Fibroblast of peridontal ligament (primary cell): Measurements from ENCODE around the gene FSTL4.

Experiments used
- DNase-seq: peaks from one replicate; pipeline ENCODE4 v3.0.0-alpha.2; 2010; ENCODE audit errors: extremely low read depth

The FSTL4 gene

DNA sequence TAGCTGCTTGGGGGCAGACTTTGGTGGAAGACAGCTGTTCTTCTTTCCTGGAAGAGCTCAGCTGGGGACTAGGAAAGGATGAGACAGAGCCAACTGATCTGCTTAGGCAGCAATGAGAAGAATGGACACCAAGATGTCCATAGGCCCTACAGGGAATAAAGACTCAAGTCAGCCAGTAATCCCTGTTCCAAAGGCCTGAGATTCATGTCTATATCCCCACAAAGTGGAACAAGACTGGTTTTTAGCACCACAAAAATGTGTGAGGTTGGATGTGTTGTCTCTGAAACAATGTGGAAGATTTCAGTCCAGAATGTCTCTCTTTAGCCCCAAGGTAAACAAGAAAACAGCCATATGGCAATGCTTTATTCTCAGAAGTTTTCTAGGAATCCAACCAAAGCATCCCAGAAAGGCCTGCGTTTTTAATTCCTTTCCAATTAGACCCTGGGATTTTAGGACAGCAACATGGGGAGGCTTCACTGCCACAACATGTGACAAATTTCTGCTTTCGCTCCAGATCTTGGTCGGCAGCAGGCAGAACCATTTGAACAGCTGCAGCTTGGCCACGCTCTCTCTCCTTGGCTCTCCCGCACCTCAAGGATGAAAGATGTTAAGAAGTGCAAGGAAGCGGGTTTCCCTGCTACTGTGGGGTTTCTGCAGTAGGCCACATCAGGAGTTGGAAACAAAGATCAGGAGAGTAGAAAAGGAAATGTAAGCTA is 245.1 kb downstream of the FSTL4 start:
- no peak for DNase-seq

DNA sequence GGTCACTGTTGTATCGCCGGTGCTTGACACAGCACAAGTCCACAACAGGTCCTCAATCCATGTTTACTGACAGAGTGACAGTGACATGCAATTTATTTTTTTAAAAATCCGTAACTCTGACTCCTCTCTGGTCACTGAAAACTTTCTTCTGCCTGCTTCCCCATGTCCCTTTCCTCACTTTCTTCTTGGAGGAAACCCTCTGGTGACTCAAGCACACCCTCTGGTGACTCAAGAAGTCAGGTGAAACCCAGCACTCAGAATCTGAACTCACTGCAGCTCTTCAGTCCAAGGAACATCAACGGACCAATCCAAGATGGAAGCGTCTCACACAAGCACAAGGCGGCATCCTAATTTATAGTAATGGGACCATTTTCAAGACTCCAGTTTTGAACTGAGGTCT is 245.9 kb downstream of the FSTL4 start:
- no peak for DNase-seq

DNA sequence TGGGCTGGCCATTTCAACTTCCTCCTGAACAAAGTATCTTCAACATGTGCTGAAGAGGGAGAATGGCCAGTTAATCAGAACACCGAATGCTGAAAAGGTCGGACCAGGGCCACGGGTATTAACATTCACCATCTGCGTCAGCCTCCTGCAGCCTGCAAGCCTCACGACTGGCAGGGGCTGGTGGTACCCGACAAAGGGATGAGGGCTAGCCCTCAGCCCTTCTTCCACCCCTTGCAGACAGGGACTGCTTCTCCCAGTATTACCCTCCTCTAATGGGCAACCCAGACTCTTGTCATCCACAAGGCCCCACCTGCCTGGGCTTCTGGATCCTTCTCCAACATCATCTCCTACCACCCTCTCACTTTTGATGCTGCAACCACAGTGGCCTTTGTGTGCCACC is 246.6 kb downstream of the FSTL4 start:
- no peak for DNase-seq

DNA sequence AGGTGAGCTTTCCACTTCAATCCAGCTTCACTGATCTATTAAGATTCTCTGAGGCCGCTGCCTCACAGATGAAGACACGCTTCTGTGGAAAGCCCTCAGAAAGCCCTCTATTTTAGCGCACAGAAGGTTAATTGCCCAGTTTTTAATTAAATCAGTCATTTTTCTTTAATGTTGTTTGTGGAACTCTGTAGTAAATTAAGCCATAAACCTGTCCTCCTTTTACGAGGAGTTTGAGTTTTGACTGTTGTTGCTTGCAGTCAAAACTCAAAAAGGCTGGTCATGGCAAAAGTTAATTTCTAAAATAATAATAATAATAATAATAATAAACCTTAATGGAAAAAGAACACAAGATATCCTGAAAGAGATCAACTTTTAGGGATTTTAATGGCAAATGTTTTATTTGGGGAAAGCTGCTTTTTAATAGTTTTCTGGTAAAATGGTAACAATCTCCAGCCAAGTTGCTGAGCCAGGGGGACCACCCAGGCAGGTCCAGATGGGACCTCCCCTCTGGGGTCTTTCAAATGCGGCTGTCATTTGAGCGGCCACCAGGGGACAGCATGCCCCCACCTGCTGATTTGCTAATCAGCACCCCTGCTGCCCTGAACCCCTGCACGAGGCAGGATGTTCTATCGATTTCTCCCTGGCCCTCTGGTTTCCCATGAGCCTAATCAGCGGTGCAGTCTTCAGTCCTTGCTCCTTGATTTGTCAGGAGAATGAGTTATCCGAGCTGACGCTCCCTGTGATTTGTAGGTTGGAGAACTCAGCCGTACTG is 247.2 kb downstream of the FSTL4 start:
- no peak for DNase-seq

DNA sequence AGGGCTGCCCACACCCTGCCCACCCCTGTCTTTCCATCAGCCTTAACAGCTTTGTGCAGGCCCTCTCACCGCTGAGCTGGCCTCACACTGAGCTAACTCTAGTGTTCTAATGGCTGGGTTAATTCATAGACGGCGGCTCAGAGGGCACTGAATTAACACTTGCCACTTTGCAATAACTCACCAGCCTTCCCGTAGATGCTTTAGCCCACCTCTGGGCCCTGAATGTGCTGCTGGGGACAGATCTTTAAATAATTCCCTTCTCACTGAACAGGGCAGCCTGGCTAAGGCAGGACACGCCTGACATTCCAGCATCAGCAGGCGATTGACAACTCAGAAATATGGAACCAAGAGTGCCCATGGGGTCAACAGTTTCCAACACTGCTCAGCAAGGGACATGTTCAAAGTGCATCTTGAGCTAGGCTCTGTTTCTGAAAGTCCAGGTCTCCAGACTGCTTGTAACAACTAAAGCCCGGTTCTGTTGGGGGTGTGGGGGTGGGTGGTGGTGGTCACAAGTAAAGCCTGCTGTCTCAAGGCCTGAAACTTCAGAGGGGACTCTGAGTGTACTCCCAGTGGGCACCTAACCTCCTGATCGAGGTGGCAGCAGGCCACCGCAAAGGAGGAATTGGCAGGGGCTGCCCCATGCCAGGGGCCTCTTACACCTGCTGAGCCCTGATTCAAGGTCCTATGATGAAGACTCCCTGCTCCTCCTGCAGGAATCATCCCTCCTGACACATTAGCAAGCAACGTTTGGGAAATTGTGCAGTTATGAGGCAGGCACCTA is 248.3 kb downstream of the FSTL4 start:
- DNase-seq = no peak

DNA sequence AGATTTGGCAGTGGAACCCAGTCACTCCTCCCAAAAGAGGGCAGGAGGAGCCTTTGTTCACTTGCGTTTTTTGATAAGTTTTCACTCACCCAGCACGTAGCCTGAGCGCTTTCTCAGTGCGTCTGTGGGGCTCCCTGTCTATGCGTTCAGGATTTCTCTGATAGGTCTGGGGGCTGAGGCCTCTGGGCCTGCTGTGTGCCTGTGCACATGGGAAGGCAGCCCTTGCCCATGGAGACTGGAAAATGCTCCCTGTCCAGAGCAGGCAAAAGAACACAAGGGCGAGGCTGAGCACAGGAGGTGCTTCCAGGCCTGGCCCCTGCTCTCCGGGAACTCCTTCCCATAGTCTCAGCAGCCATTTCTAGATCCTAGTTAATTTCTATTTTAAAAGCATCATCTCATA is 249.9 kb downstream of the FSTL4 start:
- no peak for DNase-seq

DNA sequence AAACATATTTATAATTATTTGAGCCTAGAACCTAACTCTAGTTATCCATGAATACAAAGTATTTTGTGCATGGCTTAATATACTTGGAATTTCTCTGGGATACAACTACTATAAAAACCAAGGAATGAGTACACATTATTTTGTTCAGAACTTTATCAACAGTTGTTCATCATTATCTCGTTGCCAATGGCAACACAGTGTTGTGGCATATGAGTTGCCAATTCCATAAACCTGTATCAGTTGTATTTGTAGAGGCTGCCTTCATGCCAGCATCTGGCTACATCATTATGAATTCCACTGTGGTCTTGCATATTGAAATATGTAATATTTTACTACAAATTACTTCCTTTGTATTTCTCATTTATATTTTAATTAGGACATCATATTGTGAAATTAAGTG is 250.4 kb downstream of the FSTL4 start:
- no peak for DNase-seq

DNA sequence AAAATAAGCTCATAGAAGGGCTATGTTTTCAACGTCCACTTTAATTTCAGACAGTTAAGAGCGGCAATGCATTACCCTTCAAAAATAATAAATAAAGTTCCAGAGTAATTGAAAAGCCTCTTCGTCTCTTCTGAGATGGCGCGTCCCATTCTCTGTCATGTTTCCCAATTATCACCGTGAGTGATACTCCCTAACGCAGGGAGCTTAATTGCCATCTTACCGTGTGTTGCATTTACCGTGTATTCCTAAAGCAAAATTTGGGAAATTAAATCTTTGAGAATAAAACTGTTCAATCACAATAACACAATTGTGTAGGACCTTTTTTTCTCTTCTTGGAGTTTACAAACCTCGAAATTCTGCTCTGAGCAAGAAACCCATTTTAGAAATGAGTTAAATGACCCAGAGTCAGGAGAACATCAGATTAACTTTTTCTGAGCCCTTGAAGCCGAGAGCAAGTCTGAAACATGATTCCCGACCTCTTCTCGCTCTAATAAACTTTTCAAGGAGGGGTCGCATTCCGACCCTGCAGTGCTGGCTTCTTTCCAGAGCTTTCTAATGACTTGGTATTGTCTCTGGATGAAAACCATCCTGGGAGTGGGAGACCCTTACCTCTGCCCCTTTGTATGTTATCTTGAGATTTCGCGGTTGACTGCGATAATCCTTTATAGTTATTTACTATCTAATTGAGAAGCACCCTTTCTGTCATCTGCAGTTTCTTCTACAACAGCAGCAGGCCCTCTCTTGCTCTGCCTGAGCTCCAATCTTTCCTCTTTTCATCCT is 251.5 kb downstream of the FSTL4 start:
- no peak for DNase-seq

DNA sequence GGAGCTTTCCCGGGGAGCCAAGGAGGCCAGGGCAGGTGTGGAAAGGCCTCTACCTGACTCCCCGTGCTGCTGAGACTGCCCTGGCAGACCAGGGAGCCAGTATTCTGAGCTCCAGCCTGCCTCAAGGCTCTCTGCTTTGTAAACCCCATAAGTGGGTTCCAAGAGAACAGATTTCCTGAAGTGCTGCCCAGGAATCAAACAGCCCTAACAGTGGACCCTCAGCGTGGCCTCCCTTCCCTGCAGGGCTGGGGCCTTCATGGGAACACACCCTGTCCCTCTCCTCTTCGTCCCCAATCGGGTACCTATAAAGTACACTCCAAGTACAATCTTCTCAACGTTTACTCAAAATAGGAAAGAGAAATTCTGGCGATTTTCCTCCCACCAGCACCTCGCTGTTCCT is 252.5 kb downstream of the FSTL4 start:
- no peak for DNase-seq

DNA sequence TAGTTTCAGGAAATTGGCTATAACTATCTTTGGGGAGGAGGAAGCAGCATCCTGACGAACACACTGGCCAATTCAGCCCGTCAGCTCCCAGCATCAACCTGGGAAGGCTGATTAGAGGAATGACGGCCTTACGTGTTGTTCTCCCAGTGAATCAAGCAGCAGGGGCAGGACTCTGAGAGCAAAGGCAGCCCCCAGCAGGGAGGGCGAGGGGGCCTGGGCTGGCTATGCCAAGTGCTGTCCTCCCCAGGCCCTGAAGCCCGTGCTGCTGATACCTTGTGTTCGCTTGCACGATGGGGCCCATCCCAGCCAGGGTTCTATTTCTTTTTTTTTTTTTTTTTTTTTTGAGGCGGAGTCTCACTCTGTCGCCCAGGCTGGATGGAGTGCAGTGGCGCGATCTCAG is 254.1 kb downstream of the FSTL4 start:
- DNase-seq = no peak

DNA sequence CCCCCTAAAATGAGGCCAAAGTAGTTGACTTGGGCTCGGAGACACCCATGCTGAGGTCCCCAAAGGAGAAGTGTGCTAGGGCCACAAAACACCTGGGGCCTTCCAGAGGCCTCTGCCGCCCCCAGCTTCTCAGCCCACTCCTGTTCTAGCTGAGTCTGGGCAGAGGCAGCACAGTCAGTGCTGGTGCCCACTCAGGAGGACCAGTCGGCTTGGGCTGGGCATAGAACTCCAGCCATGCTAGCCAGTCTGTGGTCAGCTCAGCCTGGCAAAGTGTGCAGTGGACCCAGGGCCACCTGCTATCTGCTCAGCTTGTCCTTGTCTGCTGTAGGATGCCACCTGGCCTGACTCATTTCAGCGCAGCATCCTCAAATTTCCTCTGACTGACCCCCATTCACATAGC is 254.6 kb downstream of the FSTL4 start:
- no peak for DNase-seq

DNA sequence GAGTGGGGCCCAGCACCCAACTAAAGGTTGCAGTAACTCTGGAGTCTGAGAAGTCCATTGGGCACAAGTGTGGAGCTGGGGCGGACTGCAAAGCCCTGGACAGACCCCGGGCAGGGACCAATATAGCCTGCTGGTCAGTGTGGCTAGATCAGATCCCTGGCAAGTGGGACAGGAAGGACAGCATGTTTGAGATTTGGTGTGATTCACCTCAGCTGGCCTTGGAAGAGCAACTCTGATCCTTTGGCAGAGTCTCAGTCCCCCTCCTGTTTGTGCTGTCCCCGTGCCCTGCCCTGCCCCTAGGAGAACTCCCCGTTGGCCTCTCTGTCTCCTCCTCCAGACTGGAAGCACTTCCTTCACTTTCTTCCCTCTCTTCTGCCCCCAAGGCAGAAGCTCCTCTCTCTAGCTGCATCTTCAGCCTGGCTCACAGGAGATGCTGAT is 255.3 kb downstream of the FSTL4 start:
- DNase-seq = no peak

DNA sequence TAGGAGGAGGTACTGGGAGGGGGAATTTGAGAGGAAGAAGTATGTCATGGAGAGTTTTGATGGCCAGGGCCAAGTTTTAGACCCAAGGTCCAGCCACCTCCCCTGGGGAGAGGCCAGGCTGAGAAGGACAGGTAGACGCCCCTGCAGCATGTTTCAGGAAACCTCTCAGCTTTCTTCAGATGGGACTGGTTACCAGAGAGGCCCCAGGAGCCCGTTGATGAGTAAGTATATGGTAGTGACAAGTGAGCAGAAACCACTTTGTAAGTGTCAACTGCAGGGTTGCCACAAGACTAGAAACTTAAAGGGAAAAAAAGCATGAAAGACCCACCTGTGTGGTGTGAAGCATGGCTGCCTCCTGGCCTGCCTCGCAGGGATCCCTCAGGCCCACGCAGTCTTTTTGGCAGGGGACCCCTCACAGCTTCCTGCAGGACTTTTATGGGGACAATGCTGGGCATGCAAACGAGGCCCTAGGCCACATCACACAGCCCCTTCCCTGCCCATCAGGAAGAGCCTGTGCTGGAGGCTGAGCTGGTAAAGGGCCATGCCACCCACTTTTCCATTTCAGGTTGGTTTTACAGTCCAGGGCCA is 255.9 kb downstream of the FSTL4 start:
- DNase-seq = no peak

DNA sequence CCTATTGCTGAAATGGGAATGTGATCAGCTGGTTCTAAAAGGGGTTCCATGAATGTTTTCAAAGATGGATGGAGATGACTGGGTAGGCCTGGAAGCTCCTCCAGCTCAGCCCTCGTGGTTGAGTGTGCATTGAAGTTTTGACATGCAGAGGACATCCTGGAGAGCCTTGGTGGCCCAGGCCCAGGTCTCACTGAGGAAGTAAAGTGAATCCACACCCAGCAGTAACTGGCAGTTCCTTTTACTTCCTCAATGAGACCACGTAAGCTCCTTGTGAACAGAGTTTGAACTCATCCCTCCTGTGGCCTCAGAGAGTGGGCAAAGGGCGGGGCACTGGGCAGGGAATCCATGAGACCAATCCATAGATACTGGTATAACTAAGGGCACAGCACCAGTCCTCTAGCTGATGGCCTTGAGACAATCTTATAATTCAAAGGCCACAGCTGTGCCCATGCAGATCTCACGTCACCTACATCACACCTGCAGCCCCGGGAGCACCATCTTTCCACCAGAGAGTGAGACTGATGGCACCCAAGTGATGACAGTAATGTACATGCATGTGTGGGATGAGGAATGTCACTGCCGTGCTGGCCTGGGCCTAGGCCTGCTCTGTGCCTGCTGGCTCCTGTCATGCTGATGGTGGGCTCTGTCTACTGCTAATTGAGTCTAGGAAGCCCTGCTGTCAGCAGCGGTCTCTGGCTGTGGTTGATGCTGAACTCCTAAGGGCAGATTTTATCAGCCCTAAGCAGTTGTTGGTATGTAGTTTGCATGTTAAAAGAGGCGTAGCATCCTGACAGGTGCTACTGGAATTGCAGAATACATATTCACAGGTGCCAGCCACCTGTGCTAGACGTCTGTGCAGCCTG is 257.8 kb downstream of the FSTL4 start:
- no peak for DNase-seq

DNA sequence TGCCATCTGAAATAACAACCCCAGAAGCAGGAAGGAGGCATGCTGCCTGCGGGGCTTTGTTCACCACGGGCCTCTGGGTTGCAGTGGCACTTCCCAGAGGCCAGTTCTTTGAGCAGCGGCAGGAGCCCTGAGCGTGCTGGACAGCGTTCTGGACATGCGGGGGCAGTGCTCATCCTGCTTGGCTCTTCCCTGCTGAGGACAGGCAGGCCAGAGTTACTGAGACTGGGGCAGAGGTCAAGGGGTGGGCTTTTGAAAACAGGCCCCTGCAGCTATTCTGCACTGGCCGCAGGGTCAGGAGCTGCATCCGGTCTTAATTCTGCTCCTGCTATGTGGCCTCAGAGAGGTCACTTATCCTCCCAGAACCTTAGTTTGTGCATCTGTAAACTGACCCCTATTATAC is 258.6 kb downstream of the FSTL4 start:
- DNase-seq = no peak

DNA sequence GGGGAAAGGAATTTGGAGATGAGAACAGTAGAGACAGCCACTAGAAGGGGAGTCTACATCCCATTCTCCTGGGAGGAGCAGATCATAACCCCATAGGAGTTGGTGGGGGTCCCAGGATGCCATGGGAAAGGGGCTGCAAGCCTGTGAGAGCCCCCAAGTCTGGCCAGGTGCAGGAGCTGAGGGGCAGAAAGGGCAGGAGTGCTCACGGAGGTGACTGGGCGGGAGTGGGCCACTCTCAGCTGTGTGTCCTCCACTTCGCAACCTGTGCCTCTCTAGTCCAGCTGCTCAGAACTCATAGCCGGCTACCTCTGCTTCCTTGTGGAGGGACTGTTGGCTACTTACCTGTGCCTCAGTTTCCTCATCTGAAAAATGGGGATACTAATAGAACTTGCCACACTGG is 263.9 kb downstream of the FSTL4 start:
- no peak for DNase-seq

DNA sequence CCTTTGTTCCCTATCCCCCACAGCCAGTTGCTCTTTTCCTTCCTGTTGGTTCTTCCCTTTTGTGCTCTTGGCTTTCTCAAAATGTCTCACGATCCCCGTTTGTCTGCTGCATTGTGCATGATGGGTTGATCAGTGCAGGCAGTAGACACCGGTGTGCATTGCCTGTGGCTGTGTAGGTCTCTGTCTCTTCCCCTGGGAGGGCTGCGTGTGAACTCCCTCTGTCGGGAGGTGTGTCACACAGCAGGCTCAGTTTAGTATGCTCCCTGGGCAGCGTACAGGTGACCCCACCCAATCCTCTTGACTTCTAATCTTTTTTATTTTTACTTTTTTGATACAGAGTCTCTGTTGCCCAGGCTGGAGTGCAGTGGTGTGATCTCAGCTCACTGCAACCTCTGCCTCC is 265.3 kb downstream of the FSTL4 start:
- no peak for DNase-seq

DNA sequence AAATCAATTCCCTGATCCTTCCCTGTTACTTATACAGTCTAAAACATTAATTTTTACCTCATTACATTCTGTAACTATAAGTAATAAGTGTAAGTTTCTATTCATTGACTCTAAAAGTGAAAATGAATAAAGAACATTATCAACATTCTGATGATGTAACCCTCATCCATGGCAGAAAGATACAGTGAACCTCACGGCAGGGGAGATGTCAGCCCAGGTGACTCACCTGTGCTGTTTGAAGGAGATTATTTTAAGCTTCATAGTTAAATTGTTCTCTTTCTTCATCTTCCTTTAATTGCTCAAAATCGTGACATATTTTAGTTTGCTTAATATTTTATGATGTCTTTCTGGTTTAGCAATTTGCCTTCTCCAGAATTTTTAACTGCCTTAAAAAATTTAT is 268.1 kb downstream of the FSTL4 start:
- no peak for DNase-seq

DNA sequence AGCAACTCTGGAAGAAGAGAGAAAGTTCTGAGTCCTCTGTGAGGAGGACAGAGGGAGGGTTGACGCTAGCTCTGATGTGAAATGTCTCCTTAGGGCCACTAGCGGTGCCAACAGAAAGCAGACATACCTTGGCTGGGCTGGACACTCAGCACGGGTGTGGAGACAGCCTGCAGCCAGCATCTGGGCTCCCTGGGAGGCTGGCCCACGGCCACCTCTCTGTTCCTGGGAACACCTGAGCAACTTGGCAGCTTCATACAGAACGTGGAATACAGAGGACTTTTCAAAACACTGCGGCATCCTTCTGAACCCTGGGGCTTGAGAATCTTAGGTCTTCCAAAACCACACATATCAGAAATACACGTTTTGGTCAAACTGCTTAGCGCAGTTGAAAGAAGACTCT is 269.1 kb downstream of the FSTL4 start:
- no peak for DNase-seq

DNA sequence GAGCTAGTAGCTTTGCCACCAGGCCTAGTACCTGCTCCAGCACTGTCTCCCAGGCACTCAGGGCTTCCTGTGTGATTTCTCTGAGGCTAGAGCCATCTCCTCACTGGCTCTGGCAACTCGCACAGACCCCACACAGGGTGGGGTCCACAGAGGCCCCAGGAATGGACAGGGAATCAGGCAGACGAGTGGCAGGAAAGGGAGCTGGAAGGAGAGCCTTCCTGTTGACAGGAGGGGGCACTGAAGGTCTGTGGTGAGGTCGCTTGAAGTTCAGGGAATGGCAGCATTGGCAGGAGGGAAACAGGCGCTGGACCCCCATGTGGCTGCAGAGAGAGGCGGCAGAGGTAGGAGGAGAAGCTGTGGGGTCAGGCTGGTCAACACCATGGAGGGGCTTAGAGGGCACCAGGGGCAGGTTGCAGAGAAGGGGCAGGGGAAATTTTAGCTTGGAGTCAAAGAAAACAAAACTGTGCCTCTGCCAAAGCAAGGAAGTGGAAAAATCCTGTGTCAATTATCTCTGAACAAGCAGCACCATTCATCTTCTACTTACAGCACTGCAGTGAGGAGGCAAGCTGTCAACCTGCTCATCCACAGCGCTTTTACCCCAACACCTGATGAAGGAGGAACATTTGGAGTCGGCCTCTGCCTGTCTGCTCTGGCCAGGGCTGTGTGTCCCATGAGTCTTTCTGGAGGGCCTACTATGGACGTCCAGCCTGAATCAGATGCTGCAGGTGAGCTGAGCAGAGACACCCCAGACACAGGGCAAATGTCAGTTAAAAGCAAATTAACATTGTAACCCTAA is 270.2 kb downstream of the FSTL4 start:
- no peak for DNase-seq
